ENCODE data around the gene SLX9.

The SLX9 gene

DNA sequence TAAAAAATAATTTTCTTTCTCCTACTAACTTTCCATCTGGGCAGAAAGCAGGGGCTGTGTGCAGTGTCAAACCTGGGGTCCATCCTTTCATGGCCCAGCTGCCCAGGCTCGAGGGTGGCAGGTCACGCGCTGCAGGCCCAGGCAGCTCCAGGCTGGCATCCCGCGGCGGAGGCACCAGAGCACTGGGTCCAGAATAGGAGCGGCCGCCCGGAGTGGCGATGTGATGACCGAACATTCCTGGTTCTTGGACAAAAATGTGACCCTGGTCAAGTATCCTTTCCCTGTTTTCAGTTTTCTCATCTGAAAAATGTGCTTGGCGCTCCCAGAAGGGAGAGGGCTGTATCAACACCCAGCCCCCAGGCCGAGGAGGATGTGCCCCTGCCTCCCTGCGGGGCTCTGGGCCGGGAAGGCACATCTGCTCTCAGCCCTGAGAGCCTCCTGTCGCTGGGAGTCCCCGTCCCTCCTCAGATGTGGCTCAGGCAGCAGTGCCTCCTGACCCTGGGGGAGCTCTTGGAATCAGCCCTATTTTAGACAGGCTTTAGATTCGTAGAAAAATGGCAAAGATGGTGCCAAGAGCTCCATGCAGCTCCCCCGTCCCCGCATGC is 29.3 kb downstream of the SLX9 start:
- Histone ChIP-seq H3K4me3 (ENCODE audit: low read length) (no peak overlapping the region), H3K9me3 (ENCODE audit: control insufficient read depth, insufficient read depth, low read length) (no peaks in the 10 kb centered on the region), H3K27ac (ENCODE audit: low read depth, low read length) (no peak overlapping the region), H3K27me3 (ENCODE audit: control insufficient read depth, low read length) (no peaks in the 10 kb centered on the region), H3K9me2 (replicated peaks; ENCODE audit: control insufficient read depth, low read length) (no peaks in the 10 kb centered on the region), H3K4me2 (ENCODE audit: low read length) (no peak overlapping the region), H3K4me1 (ENCODE audit: control insufficient read depth, low read length) (peaks cover 9% of the 10 kb centered on the region), H3K79me2 (ENCODE audit: control insufficient read depth, low read length) (peaks cover 1% of the 10 kb centered on the region; the same call in 1 of the 2 replicates), H3K36me3 (ENCODE audit: control insufficient read depth, low read length) (peaks cover 13% of the 10 kb centered on the region; the same call in 1 of the 2 replicates), H4K20me1 (ENCODE audit: control insufficient read depth, insufficient read depth, low read depth, low read length) (peaks cover 9% of the 10 kb centered on the region), H3F3A (ENCODE audit: control insufficient read depth, insufficient read depth) (no peaks in the 10 kb centered on the region)
- TF ChIP-seq, protein P1, sequence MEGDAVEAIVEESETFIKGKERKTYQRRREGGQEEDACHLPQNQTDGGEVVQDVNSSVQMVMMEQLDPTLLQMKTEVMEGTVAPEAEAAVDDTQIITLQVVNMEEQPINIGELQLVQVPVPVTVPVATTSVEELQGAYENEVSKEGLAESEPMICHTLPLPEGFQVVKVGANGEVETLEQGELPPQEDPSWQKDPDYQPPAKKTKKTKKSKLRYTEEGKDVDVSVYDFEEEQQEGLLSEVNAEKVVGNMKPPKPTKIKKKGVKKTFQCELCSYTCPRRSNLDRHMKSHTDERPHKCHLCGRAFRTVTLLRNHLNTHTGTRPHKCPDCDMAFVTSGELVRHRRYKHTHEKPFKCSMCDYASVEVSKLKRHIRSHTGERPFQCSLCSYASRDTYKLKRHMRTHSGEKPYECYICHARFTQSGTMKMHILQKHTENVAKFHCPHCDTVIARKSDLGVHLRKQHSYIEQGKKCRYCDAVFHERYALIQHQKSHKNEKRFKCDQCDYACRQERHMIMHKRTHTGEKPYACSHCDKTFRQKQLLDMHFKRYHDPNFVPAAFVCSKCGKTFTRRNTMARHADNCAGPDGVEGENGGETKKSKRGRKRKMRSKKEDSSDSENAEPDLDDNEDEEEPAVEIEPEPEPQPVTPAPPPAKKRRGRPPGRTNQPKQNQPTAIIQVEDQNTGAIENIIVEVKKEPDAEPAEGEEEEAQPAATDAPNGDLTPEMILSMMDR (IDR thresholded peaks at IDR 0.05; ENCODE audit: low read depth, low read length, poor library complexity, severe bottlenecking) = no peak
- no peak for TF ChIP-seq EZH2phosphoT487 (IDR thresholded peaks at IDR 0.05; ENCODE audit: borderline replicate concordance, low read length)

GRCh38 chr21:44969931-44970755 is 30.3 kb downstream of the SLX9 start:
- Histone ChIP-seq H3F3A (ENCODE audit: control insufficient read depth, insufficient read depth) (no peaks in the 10 kb centered on the region), H3K27ac (ENCODE audit: low read depth, low read length) (no peak overlapping the region), H3K27me3 (ENCODE audit: control insufficient read depth, low read length) (no peaks in the 10 kb centered on the region), H3K36me3 (ENCODE audit: control insufficient read depth, low read length) (peaks cover 13% of the 10 kb centered on the region; the same call in 1 of the 2 replicates), H3K4me3 (ENCODE audit: low read length) (no peak overlapping the region), H3K79me2 (ENCODE audit: control insufficient read depth, low read length) (no peaks in the 10 kb centered on the region), H4K20me1 (ENCODE audit: control insufficient read depth, insufficient read depth, low read depth, low read length) (peaks cover 5% of the 10 kb centered on the region), H3K9me3 (ENCODE audit: control insufficient read depth, insufficient read depth, low read length) (no peaks in the 10 kb centered on the region), H3K4me1 (ENCODE audit: control insufficient read depth, low read length) (peaks cover 5% of the 10 kb centered on the region), H3K9me2 (replicated peaks; ENCODE audit: control insufficient read depth, low read length) (no peaks in the 10 kb centered on the region), H3K4me2 (ENCODE audit: low read length) (no peak overlapping the region)
- TF ChIP-seq EZH2phosphoT487 (IDR thresholded peaks at IDR 0.05; ENCODE audit: borderline replicate concordance, low read length) = no peak
- TF ChIP-seq, protein P1 (IDR thresholded peaks at IDR 0.05; ENCODE audit: low read depth, low read length, poor library complexity, severe bottlenecking) = no peak

DNA sequence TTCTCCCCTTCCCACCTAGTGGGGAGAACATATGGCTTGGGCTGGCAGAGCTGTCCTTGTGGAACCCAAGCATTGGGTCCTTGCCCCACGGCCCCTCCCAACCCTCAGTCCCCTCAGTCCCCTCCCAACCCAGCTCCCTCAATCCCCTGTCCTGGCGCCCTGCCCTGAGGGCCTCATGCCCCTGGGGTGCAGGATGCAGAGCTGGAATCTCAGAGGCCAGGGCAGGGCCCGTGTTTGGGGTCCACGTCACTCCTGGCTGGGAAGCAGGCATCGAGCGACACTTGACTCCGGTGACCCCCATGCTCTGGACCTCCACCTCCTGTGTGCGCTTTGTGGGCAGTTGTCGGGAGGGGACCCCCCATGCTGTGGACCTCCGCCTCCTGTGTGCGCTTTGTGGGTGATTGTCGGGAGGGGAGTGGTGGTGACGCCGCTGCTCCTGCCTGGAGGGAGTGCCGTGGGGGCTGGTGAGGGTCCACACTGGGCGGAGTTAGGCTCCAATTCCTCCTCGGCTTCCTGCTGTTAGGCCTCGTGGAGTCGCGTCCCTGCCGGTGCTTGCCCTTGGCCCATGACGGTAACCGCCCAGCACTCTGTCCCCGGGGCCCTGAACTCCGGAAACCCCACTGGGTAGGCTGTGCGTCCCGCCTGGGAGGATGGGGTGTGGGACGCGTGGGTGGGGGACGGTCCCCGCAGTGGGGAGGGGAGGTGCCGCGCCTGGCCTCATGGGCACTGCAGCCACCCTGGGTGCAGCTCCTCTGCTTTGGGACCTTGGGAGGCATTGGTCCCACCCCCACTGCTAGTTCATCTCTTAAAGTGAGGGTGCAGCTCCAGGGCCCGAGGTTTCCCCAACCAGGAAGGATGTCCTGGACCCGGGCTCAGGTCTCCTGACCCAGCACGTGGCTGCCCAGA is 31.2 kb downstream of the SLX9 start:
- Histone ChIP-seq H3K36me3 (ENCODE audit: control insufficient read depth, low read length) (peaks cover 13% of the 10 kb centered on the region; the same call in 1 of the 2 replicates), H3K4me1 (ENCODE audit: control insufficient read depth, low read length) (no peaks in the 10 kb centered on the region)

More for the DNA sequence above, 31.2 kb downstream of the SLX9 start:
- Histone ChIP-seq H3K4me2 (ENCODE audit: low read length) (no peak overlapping the region), H3F3A (ENCODE audit: control insufficient read depth, insufficient read depth) (no peaks in the 10 kb centered on the region), H3K9me2 (replicated peaks; ENCODE audit: control insufficient read depth, low read length) (no peaks in the 10 kb centered on the region), H3K27ac (ENCODE audit: low read depth, low read length) (no peak overlapping the region), H3K4me3 (ENCODE audit: low read length) (no peak overlapping the region), H3K79me2 (ENCODE audit: control insufficient read depth, low read length) (no peaks in the 10 kb centered on the region), H3K27me3 (ENCODE audit: control insufficient read depth, low read length) (no peaks in the 10 kb centered on the region), H3K9me3 (ENCODE audit: control insufficient read depth, insufficient read depth, low read length) (no peaks in the 10 kb centered on the region), H4K20me1 (ENCODE audit: control insufficient read depth, insufficient read depth, low read depth, low read length) (0 out of 2 replicates have a peak, but pooled peaks cover 3% of the 10 kb centered on the region)
- no peak for TF ChIP-seq EZH2phosphoT487 (IDR thresholded peaks at IDR 0.05; ENCODE audit: borderline replicate concordance, low read length)
- TF ChIP-seq, protein P1 (IDR thresholded peaks at IDR 0.05; ENCODE audit: low read depth, low read length, poor library complexity, severe bottlenecking) = no peak
